Measurements from ENCODE around the gene RGS12.

Gene RGS12

GRCh38 chr4:3341760-3342159 lies 48.9 kb downstream of the RGS12 start:
- no peak for DNase-seq (ENCODE audit: low read depth)
- no peak overlapping the region for H3K4me3 ChIP-seq (ENCODE audit: low read depth, low read length)
- TF ChIP-seq CTCF (IDR thresholded peaks at IDR 0.05; ENCODE audit: control insufficient read depth, extremely low read depth, insufficient read depth), result no peak

- TF ChIP-seq CTCF (IDR thresholded peaks at IDR 0.05; ENCODE audit: control insufficient read depth, extremely low read depth, insufficient read depth), result no peak
- H3K4me3 ChIP-seq (ENCODE audit: low read depth, low read length), result no peak overlapping the region
- DNase-seq (ENCODE audit: low read depth), result no peak
Measured at GRCh38 chr4:3342182-3342854, 49.5 kb downstream of the RGS12 start.

Data from LNCaP clone FGC (cell line).